ENCODE data around the gene SYNJ1.

SYNJ1 gene

DNA sequence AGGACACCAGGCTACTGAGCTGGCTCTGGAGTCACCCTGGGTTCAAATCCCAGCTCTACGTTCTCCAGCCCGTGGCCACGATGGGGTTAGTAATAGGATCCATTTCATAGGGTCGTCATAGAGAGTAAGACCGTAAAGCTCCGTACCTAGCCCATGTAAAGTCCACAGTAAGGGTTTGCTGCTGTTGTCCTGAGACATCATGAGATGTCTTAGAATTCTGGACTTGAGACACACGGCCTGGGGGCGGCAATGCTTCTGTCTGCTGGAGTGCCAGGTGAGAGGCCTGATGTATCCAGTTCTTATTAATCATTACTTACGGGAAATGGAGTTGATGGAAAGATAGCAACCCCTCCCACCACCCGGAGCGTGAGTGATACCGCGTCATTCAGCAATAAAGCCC, 146.1 kb downstream of the SYNJ1 start:
- no peak overlapping the region for H3K9ac ChIP-seq
- H3K4me3 ChIP-seq = no peak overlapping the region
- H3K9me3 ChIP-seq = no peaks in the 10 kb centered on the region
- H4K20me1 ChIP-seq = no peaks in the 10 kb centered on the region
- H3K27me3 ChIP-seq = no peaks in the 10 kb centered on the region
- H3K36me3 ChIP-seq = peaks cover 10% of the 10 kb centered on the region; the same call in 1 of the 2 replicates
- TF ChIP-seq Cebpa-rat (IDR thresholded peaks at IDR 0.05) = no peak
- H3K4me1 ChIP-seq = no peaks in the 10 kb centered on the region
- H3K27ac ChIP-seq = no peak overlapping the region
- no peak overlapping the region for H3K4me2 ChIP-seq

DNA sequence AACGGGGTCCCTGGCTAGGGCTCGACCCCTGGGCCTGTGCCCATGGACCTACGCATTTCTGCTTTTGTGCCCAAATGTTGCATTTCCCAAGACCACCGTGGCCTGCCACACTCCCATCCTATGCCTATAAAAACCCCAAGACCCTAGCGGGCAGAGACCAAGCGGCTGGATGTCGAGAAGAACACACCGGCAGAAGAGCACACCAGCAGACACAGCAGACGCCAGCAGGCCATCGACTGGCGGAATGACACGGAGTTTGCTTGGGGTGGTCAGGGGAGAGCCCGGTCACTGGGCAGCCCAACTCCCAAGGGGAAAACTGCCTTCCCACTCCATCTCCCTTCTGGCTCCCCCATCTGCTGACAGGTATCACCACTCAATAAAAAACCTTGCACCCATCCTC, 146.9 kb downstream of the SYNJ1 start:
- H3K9ac ChIP-seq = no peak overlapping the region
- no peak overlapping the region for H3K27ac ChIP-seq
- H3K4me1 ChIP-seq = no peaks in the 10 kb centered on the region
- no peak for TF ChIP-seq Cebpa-rat (IDR thresholded peaks at IDR 0.05)
- no peak overlapping the region for H3K4me3 ChIP-seq
- no peaks in the 10 kb centered on the region for H3K9me3 ChIP-seq
- no peaks in the 10 kb centered on the region for H4K20me1 ChIP-seq
- H3K27me3 ChIP-seq = no peaks in the 10 kb centered on the region
- no peak overlapping the region for H3K4me2 ChIP-seq
- peaks cover 8% of the 10 kb centered on the region; the same call in 1 of the 2 replicates for H3K36me3 ChIP-seq
